ENCODE measurements around the gene CELSR3. TPM values are rescaled to one million over a fixed set of nuclear protein-coding genes. Genes with fewer than 3 reads are reported as not detected.
A peak's percentile ranks its signal among the peaks of the same experiment; 100 is the strongest.

CELSR3 gene
- total RNA-seq, 6 experiments from 2014 or later = 1.9 to 5.0 (median 3.4) TPM

- H3K27me3 Mint-ChIP-seq (ENCODE audit: insufficient read depth) = peaks cover 8% of the 10 kb centered on the region
Measured at GRCh38 chr3:48664929-48665328, 2.2 kb upstream of the CELSR3 start.

GRCh38 chr3:48664313-48664644, 1.6 kb upstream of the CELSR3 start:
- peaks cover 3% of the 10 kb centered on the region for H3K9me3 Mint-ChIP-seq
- peaks cover 18% of the 10 kb centered on the region; the same call in 1 of the 2 replicates for H3K36me3 Mint-ChIP-seq (ENCODE audit: low read depth)
- no peak for DNase-seq
- H3K4me1 Mint-ChIP-seq (ENCODE audit: low read depth) = peaks cover 17% of the 10 kb centered on the region
- peak overlapping the region; percentile 88 for H3K4me3 Mint-ChIP-seq
- peaks cover 8% of the 10 kb centered on the region for H3K27me3 Mint-ChIP-seq (ENCODE audit: insufficient read depth)
- peak overlapping the region; percentile 99 for H3K27ac Mint-ChIP-seq
- peak; percentile 41 for TF ChIP-seq CTCF (IDR thresholded peaks at IDR 0.05)

More at GRCh38 chr3:48664929-48665328, 2.2 kb upstream of the CELSR3 start:
- peaks cover under 1% of the 10 kb centered on the region for H3K9me3 Mint-ChIP-seq
- H3K4me3 Mint-ChIP-seq = no peak overlapping the region
- DNase-seq = no peak
- H3K27ac Mint-ChIP-seq = no peak overlapping the region
- TF ChIP-seq CTCF (IDR thresholded peaks at IDR 0.05) = no peak
- peaks cover 17% of the 10 kb centered on the region; the same call in 1 of the 2 replicates for H3K36me3 Mint-ChIP-seq (ENCODE audit: low read depth)
- peaks cover 17% of the 10 kb centered on the region for H3K4me1 Mint-ChIP-seq (ENCODE audit: low read depth)

GRCh38 chr3:48663489-48664312, 1.0 kb upstream of the CELSR3 start:
- DNase-seq = peak; percentile 99
- Mint-ChIP-seq H3K36me3 (ENCODE audit: low read depth) (peaks cover 24% of the 10 kb centered on the region; the same call in 1 of the 2 replicates), H3K4me1 (ENCODE audit: low read depth) (peaks cover 17% of the 10 kb centered on the region), H3K9me3 (peaks cover 3% of the 10 kb centered on the region), H3K27ac (peak overlapping the region; percentile 99), H3K4me3 (peak overlapping the region; percentile 88), H3K27me3 (ENCODE audit: insufficient read depth) (peaks cover 11% of the 10 kb centered on the region)
- peak; percentile 88 for TF ChIP-seq CTCF (IDR thresholded peaks at IDR 0.05)

GRCh38 chr3:48662145-48662752, 437 bp downstream of the CELSR3 start:
- H3K4me1 Mint-ChIP-seq (ENCODE audit: low read depth) = peaks cover 17% of the 10 kb centered on the region
- peaks cover 26% of the 10 kb centered on the region; the same call in 1 of the 2 replicates for H3K36me3 Mint-ChIP-seq (ENCODE audit: low read depth)
- peaks cover 3% of the 10 kb centered on the region for H3K9me3 Mint-ChIP-seq
- TF ChIP-seq CTCF (IDR thresholded peaks at IDR 0.05) = no peak
- peaks cover 11% of the 10 kb centered on the region for H3K27me3 Mint-ChIP-seq (ENCODE audit: insufficient read depth)
- no peak for DNase-seq
- H3K4me3 Mint-ChIP-seq = no peak overlapping the region; the same call in 1 of the 2 replicates
- H3K27ac Mint-ChIP-seq = no peak overlapping the region

- Mint-ChIP-seq H3K4me1 (ENCODE audit: low read depth) (peaks cover 17% of the 10 kb centered on the region), H3K36me3 (ENCODE audit: low read depth) (peaks cover 26% of the 10 kb centered on the region; the same call in 1 of the 2 replicates), H3K27ac (no peak overlapping the region), H3K27me3 (ENCODE audit: insufficient read depth) (peaks cover 11% of the 10 kb centered on the region), H3K9me3 (peaks cover 3% of the 10 kb centered on the region), H3K4me3 (peak overlapping the region; percentile 54)
- TF ChIP-seq CTCF (IDR thresholded peaks at IDR 0.05) = no peak
- peak; percentile 9 for DNase-seq
Measured at GRCh38 chr3:48661501-48662144, 1.1 kb downstream of the CELSR3 start.

Measured in HFFc6 (cell line).